Stimulated activated CD8-positive, alpha-beta memory T cell treated with anti-CD3 and anti-CD28 coated beads, Interleukin-2, amount 100 ng/mL, for 48 hours (primary cell): ENCODE results near the gene FUCA2.
"Not testable (repeated sequence)": the region's sequence is repeated elsewhere in the genome, so short reads cannot be mapped to it uniquely, and the experiment has no call there.

ENCODE experiments used
- DNase-seq, 2 donors: peaks; one replicate each; pipeline ENCODE4 v3.0.0-alpha.2; 2020; ENCODE audit warnings: low read depth in 2 of 2

The FUCA2 gene

DNA sequence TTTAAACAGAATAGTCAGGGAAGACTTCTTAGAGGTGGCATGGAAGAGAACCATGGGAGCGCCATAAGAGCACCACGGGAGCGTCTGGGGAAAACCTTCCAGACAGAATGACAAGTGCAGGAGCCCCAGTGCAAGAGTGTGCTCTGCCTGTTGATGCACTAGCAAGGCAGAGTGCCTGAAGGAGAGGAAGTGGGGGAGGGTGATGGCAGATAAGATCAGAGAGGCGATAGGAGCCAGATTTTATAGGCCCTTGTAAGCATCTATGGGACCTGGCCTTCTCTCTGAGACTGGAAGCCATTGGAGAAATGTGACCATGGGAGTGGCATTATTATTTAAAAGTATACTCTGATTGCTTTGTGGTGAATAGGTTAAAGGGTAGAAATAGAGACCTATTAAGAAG is 13.1 kb downstream of the FUCA2 start:
- DNase-seq = no peak

DNA sequence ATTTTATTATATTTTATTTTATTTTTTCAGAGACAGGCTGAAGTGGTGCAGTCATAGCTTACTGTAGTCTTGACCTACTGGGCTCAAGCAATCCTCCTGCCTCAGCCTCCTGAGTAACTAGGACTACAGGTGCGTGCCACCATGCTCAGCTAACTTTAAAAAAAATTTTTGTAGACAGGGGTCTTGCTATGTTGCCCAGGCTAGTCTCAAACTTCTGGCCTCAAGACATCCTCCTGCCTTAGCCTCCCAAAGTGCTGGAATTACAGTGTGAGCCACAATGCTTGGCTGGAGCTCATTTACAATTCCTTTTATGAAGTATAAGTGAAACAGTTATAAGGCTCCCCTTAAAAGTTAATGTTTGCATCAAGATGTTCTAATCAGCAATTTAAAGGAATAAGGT is 14.5 kb downstream of the FUCA2 start:
- no peak for DNase-seq

DNA sequence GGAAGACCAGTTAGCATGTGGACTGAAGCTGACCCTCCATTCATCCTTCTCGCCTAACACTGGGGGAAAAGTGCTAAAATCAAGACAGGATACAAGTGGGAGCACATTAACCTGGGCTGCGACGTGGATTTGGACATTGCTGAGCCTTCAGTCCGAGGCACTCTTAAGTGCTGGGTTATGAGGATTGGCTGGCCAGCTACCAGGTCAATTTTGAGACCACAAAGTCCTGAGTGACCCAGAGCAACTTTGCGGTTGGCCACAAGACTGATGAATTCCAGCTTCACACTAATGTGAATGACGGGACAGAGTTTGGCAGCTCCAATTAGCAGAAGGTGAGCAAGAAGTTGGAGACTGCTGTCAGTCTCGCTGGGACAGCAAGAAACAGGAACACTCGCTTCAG is 20.7 kb downstream of the FUCA2 start:
- no peak for DNase-seq

DNA sequence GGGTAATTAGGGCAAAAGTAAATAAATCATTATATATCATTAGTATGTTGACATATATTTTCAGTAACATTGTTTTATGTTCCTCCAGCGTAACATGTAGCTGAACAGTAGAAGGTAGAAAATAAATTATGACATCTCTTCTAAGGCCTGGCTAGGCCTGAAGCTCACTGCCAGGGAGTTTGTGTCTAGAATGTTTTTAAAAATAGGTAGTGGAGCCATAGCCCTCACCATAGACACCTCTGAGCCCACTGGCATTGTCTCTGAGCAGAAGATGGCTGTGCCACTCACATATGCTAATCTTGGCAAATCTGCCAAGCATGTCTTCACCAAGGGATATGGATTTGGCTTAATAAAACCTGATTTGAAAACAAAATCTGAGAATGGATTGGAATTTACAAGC is 21.3 kb downstream of the FUCA2 start:
- DNase-seq = no peak

DNA sequence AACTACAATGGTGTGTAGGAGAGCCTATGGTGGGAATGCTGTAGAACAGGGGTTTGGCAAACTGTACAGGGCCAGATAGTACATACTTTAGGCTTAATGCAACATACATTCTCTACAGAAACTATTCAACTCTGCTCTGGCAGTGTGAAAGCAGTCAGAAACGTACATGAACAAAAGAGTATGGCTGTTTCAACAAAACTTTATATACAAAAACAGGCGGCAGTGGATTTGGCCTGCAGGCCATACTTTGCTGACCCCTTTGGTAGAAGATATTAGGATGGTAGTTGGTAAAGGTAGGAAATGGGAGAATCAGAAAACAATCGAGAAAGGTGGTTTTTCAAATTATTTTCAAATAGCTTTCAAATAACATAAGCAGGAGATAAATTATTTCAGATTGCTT is 24.8 kb downstream of the FUCA2 start:
- DNase-seq = no peak

DNA sequence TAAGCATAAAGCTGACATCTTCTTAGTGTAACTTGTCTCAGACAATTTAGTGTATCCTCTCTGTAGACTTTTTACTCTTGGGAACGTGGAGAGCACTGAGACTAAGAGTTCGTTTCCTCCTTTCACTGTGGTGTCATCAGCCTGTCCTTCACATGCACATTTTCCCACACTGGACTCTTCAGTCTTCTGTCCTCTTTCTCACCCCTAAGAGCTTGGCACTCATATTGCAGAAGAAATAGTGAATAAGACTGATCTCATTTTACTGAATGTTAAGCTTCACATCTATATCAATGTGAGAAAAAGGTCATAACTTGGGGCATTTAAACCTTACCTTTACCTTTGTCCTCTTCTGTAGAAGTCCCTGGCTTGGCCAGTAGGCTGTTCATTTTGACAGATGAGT is 25.6 kb downstream of the FUCA2 start:
- DNase-seq = no peak

DNA sequence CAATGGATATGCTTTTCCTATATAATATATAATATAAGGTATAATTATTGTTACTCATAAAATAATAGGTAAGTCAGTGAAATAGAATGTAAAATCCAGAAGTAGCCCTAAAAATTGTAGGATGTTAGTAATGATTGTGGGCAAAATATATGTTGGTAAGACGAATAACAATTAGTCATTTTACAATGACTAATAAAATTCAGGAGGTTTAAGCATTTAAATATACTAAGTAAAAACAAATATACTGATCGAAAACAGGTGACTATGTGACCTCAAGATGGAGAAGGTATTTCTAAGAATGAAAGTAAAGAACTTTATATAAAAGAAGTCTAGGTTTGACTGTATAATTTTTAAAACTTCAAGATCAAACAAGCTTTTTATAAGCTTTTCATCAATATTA is 28.9 kb downstream of the FUCA2 start:
- DNase-seq = no peak

DNA sequence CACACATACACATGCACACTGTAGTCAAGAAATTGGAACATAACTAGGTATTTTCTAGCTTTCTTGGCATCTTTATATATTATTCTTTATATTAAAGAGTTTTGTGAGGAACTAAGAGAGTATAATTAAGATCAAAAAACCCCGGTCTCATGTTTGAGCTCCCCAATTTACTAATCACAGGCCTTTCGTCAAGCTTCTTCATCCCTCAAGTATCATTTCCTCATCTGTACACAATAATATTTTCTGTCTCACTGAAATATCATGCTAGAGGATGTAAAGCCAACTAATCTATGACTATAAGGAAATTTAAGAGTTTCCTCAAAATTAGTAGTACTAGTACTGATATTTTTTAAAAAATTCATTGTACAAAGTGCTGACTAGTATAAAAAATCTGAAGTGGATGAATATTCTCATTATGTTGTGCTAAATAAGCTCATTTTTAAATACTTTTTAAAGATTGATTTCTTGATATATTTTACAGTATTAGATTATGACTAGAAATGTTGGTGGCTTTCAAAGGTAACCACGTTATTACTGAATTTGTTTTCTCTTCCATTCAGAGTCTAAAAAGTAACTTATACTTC is 32.9 kb downstream of the FUCA2 start:
- DNase-seq = no peak

DNA sequence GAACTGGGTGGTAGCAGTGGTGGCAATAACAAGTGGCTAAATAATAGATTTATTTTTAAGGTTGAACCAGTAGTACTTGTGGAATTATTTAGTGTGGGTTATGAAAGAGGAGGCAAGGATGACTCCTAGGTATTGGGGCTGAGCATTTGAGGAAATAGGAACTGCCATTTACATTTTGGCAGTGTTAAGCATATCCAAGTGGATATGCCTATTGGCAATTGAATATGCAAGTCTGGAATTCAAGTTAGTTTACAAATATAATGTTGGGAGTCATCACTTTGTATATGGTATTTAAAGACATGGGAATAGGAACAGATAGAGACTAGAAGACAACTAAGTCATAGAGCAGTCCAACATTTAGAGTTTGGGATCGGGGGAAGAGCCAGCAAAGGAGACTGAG is 35.0 kb downstream of the FUCA2 start:
- DNase-seq = no peak

DNA sequence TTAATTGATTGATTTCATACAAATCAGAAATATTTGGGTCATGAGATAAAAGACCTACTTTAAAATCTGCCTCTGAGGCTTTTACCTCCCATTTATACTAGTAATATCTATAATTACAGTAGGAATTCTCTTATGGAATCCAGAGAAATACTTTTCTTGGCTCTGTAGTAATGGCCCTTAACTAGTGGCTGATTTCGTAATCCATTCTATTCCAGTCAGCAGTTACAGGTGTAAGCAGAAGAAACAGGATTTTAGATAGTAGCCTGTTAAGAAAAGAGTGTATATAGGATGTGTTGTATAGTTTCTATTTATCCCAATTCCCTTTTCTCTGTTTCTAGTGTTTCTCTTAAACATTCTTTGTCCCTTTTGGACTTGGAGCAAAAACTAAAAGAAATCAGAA is 39.7 kb downstream of the FUCA2 start:
- DNase-seq = no peak

DNA sequence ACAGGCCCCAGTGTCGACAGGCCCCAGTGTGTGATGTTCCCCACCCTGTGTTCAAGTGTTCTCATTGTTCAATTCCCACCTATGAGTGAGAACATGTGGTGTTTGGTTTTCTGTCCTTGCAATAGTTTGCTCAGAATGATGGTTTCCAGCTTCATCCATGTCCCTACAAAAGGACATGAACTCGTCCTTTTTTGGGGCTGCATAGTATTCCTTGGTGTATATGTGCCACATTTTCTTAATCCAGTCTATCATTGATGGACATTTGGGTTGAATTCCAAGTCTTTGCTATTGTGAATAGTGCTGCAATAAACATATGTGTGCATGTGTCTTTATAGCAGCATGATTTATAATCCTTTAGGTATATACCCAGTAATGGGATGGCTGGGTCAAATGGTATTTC is 42.7 kb downstream of the FUCA2 start:
- DNase-seq = not testable (repeated sequence)

DNA sequence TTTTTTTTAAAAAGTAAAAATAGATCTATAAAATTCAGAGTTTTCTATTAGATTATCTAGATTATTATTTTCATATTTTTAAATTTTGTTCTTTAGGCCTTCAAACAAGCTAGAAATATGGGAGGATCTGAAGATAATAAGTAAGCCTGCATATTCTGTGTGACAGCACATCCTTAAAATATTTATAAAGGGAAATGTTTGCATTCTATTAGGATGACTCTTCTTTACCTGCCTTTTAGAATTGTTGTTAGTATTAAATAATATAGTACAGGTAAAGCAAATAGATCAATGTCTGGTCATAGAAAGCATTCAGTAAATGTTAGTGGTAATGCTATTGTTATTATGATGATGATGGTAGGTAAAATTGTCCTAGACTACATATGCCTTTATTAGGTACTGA is 43.5 kb downstream of the FUCA2 start:
- DNase-seq = no peak

DNA sequence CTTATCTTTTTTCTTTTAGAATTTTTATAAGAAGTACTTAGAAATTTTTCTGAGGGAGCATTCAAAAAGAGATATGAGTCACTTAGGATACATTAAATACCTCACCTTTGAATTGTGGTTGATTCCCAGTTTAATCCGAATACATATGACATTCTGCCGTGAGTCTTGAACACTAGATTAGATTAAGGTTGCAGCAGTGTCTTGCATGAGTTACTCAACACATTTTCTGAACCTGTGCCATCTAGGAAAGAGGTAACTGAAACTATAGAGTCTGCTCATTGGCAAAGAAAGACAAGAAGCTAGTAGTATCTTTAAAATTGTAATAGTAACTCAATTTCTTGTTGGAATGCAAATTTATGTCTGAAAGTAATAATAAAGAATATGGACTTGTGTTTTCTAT is 46.0 kb downstream of the FUCA2 start:
- no peak for DNase-seq

DNA sequence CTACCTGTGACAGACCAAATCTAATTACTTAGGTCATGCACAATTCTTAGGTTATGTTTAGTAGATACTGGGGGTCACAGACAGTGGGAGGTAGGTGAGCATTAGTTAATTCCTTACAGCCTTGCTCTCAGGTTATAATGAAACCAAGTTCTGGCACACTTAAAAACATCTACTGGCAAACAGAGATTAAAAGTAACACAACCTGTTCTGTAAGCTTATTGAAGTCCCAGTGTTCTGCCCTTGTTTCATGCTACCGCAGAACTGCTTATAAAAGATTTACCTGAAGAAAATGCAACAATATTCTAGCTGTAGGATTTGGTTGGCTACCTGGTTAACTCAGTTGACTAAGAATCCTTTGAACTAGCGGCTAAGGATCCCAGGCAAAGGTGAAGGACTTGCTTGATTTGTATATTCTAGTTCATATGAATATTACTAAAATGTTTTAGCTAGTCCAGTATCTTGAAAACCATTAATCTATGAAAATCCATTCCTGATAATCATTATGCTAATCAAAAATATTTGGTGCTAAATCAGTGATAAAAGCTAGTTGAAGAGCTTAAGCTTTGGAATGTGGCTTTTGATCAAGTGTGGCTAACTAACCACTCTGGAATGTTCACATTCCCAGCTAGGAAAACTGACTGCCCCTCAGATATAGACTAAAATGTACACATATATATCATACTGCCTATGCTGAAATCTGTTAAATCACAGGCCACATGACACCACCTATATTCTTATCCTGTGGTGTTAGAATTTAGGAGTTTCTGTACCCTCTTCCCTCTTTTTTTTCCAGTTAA is 53.8 kb downstream of the FUCA2 start:
- DNase-seq = no peak

DNA sequence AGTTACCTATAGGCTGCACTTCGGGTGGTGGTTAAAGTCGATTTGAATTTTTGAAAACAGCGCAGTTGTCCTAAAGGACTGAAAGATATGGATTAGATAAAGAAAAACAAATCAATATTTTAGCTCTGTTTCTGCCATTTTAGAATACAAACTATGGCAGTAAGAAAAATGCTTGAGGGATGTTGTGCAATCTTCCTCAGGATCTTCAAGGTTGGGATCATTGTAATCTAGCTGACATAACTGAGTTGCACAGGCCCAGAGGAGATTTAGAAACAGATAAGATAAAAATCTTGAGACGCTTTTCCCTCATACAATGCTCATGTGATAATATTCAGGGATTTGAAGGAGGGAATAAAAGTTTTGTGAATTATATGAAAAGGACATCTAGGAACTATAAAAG is 60.0 kb downstream of the FUCA2 start:
- no peak for DNase-seq

DNA sequence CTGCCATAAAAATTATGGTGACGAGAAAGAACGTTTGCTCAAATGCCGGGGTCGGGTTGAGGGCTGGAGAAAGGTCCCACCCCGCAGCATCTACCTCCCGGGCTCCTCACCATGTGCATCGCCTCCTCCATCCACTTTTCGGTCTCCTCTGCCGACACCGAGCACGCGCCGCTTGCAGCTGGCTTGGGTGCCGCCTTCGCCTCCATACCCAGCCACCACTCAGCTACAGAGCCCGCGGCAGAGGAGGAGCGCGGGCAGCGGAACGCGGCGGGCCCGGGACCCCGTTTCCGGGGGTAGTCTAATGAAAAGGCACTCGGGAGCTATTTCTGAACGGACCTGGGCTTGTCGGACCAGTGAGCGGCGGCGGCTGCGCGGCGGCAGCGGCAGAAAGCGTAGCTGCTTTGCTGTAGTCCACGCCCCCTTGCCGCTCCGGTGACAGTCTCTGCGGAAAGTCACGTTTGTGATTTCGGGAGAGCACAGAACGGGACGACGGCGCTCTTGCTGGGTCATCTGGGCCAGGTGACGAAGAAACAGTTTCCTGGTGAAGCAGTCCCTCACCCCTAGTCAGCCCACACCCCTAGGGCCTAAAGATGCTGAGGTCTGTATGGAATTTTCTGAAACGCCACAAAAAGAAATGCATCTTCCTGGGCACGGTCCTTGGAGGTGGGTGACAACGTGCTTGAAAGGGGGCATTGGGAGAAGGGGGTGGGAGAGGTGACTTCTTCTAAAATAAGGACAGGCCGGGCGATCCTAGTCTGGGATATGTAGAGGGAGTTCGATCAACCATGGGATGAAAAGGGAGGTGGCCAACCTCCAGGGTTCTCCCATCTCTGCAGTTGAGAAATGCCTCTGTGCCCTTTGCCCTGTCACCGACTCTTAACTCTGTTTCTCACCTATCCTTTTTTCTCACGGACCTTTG is 60.8 kb downstream of the FUCA2 start, which contains the start of the genes ADAT2 and PEX3:
TSS of gene ADAT2 (minus strand) at position 243 of the 919 bp plus-strand sequence. CDS start at position 206, 37 bp downstream.
TSS of gene PEX3 (plus strand) at position 353 of the 919 bp plus-strand sequence. CDS start at position 591, 238 bp downstream.
- DNase-seq = peak; percentile 84 to 91

DNA sequence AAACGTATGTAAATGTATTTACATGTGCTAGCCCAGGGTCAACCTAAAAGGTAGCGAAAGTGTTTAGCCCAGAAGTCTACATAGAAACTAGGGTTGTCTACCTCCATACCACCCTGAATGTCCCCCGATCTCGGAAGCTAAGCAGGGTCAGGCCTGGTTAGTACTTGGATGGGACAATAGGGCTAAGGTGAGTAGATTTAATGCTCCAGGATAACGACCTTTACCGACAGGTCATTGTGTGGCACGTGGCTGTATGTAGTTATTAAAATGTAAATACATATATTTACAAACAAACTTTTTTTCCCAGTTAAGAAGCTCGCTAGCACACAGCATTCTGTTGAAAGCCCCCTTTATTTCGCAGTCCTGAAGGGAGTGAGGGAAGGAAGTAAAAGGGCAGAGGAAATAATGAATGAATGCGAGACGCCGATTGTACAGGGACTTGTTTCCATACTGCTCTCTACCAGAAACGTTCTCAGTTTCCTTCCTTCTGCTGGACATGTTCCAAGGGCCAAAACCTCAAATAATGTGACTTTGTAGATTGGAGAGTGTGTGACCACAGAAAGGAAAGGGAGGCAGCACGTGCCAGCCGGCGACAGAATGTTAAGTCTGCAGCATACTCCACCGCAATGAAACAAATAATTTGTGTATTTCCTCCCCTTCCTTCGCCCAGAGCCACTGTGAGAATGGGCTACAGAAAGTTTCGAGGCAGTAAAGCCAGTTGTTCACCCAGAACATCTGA is 61.6 kb downstream of the FUCA2 start:
- DNase-seq = peak in 1 of 2 donors; percentile 9

DNA sequence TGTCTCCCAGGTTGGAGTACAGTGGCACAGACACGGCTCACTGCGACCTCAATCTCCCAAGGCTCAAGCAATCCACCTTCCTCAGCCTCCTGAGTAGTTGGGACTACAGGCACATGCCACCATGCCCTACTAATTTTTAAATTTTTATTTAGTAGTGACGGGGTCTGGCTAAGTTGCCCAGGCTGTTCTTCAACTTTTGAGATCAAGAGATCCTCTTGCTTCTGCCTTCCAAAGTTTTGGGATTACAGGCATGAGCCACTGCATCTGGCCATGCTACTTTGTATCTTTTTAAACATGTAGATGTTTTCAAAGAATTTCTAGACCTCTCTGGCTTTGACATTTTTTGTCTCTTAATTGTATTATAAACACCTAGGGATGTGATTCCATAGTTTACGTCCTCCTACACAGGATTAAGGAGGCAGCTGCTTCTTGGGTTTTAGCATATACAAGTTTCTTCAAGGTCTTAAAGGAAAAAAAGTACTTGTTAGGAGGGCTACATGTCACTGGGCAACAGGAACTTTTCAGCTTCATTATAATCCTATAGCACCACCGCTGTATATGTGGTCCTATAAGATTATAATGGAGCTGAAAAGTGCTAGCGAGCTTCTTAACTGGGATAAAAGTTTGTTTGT is 62.3 kb downstream of the FUCA2 start:
- no peak for DNase-seq

DNA sequence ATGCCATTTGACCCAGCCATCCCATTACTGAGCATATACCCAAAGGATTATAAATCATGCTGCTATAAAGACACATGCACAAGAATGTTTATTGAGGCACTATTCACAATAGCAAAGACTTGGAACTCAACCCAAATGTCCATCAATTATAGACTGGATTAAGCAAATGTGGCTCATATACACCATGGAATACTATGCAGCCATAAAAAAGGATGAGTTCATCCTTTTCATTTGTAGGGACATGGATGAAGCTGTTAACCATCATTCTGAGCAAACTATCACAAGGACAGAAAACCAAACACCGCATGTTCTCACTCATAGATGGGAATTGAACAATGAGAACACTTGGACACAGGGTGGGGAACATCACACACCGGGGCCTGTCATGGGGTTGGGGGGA is 63.7 kb downstream of the FUCA2 start:
- not testable (repeated sequence) for DNase-seq
